ENCODE data around the gene PAK2.

GRCh38 chr3:196792771-196793170 is 53.1 kb downstream of the PAK2 start:
- TF ChIP-seq, protein P1, sequence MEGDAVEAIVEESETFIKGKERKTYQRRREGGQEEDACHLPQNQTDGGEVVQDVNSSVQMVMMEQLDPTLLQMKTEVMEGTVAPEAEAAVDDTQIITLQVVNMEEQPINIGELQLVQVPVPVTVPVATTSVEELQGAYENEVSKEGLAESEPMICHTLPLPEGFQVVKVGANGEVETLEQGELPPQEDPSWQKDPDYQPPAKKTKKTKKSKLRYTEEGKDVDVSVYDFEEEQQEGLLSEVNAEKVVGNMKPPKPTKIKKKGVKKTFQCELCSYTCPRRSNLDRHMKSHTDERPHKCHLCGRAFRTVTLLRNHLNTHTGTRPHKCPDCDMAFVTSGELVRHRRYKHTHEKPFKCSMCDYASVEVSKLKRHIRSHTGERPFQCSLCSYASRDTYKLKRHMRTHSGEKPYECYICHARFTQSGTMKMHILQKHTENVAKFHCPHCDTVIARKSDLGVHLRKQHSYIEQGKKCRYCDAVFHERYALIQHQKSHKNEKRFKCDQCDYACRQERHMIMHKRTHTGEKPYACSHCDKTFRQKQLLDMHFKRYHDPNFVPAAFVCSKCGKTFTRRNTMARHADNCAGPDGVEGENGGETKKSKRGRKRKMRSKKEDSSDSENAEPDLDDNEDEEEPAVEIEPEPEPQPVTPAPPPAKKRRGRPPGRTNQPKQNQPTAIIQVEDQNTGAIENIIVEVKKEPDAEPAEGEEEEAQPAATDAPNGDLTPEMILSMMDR (IDR thresholded peaks at IDR 0.05 in 2 of 3, conservative IDR thresholded peaks at IDR 0.05 in 1 of 3; ENCODE audit: borderline replicate concordance in 1 of 3, insufficient read depth in 1 of 3, low read depth in 2 of 3, low read length in 2 of 3) = no peak
- TF ChIP-seq EZH2 (IDR thresholded peaks at IDR 0.05) (no peak), POLR2A (IDR thresholded peaks at IDR 0.05; ENCODE audit: borderline replicate concordance, extremely low read depth, insufficient read depth, insufficient read length) (no peak), ZFX (IDR thresholded peaks at IDR 0.05) (no peak), SIN3A (IDR thresholded peaks at IDR 0.05; ENCODE audit: low read depth) (no peak), EZH2phosphoT487 (IDR thresholded peaks at IDR 0.05; ENCODE audit: borderline replicate concordance) (no peak), POLR2AphosphoS5 (IDR thresholded peaks at IDR 0.05; ENCODE audit: low read depth, low read length) (no peak), ELF1 (IDR thresholded peaks at IDR 0.05; ENCODE audit: borderline replicate concordance, low read depth) (no peak), ZBTB33 (IDR thresholded peaks at IDR 0.05; ENCODE audit: extremely low read depth, insufficient replicate concordance, low read length) (no peak), JUND (IDR thresholded peaks at IDR 0.05) (no peak)

Data from HCT116 (cell line).